ENCODE data around the gene CNTF.

- TF ChIP-seq POLR2A (IDR thresholded peaks at IDR 0.05; ENCODE audit: low read length) (no peak), GATA1 (IDR thresholded peaks at IDR 0.05; ENCODE audit: low read depth, low read length) (no peak)
Observed at GRCh38 chr11:58592760-58593472, 29.5 kb upstream of the CNTF start.
